Stomach (tissue), 4 donors: ENCODE measurements around the gene MUC6.

Experiments
- EP300 ChIP-seq: sonication (generic); formaldehyde crosslinking; IDR thresholded peaks from one replicate; pipeline ENCODE4 v1.6.1; 2017; ENCODE audit warnings: antibody characterized with exemption
- POLR2A ChIP-seq, 4 donors: fragments of 450-650 bp; IDR thresholded peaks; one replicate each; pipeline ENCODE4 v1.6.1; 2016; ENCODE audit warnings: antibody characterized with exemption in 4 of 4, control low read depth in 2 of 4, mild to moderate bottlenecking in 1 of 4, moderate library complexity in 1 of 4
- POLR2AphosphoS5 ChIP-seq, 3 donors: sonication (generic); formaldehyde crosslinking; IDR thresholded peaks; one replicate each; pipeline ENCODE4 v1.6.1; 2016; ENCODE audit warnings: antibody characterized with exemption in 3 of 3
- TF ChIP-seq, protein P1 (sequence below), 7 experiments: fragments of 450-650 bp in 4 of 7; fragments of 200-600 bp in 3 of 7; sonication (generic) in 3 of 7; IDR thresholded peaks; one replicate each; pipeline ENCODE4 v1.5.1; 2016 to 2019; ENCODE audit warnings: antibody characterized with exemption in 7 of 7, control low read depth in 2 of 7, mild to moderate bottlenecking in 1 of 7

DNA sequence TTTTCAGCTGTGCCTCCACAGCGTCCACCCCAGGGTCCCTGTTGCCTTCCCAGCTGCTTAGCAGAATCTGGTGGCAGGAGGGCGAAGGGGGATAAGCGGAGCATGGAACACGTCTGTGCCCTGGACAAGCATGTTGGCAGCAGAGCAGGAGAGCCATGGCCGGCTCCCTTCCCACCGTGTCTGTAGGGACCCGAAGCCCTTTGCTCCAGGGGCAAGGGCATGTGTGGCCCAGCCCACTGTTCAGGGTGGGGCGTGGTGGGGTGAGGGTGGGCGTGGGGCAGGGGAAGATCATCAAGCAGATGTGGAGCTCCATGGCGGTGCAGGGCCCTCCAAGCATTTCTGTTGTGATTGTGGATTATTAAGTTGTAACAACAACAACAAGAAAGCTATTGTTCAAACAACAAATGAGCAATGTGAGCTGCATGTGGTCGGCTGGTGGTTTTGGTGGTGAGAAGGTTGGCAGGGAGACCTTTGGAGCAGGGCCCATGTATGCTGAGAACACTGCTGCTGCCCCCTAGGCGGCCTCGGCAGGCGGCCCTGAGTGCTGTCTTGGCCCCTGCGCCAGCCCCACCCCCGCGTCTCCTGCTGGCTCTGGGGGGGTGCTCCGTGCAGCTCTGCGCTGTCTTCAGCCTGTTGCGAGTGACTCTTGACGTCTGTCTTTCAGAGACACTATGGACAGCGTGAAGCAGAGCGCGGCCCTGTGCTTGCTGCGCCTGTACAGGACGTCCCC lies 59.9 kb downstream of the MUC6 start:
- TF ChIP-seq POLR2A (IDR thresholded peaks at IDR 0.05) = no peak
- TF ChIP-seq, protein P1, sequence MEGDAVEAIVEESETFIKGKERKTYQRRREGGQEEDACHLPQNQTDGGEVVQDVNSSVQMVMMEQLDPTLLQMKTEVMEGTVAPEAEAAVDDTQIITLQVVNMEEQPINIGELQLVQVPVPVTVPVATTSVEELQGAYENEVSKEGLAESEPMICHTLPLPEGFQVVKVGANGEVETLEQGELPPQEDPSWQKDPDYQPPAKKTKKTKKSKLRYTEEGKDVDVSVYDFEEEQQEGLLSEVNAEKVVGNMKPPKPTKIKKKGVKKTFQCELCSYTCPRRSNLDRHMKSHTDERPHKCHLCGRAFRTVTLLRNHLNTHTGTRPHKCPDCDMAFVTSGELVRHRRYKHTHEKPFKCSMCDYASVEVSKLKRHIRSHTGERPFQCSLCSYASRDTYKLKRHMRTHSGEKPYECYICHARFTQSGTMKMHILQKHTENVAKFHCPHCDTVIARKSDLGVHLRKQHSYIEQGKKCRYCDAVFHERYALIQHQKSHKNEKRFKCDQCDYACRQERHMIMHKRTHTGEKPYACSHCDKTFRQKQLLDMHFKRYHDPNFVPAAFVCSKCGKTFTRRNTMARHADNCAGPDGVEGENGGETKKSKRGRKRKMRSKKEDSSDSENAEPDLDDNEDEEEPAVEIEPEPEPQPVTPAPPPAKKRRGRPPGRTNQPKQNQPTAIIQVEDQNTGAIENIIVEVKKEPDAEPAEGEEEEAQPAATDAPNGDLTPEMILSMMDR (IDR thresholded peaks at IDR 0.05) = no peak
- no peak for TF ChIP-seq POLR2AphosphoS5 (IDR thresholded peaks at IDR 0.05)
- no peak for TF ChIP-seq EP300
